H1 (cell line): Measurements from ENCODE around the gene NCK1. TPM values are rescaled to one million over a fixed set of nuclear protein-coding genes. Genes with fewer than 3 reads are reported as not detected.

Experiments
- CTCF ChIA-PET: fragments of 300-600 bp; sonication (Branson Sonifier 250); formaldehyde crosslinking; loops from one replicate; lab custom pipeline; 2021; ENCODE audit not compliant: partially characterized antibody; lab: Charles Lee
- POLR2A ChIA-PET: fragments of 300-600 bp; sonication (Branson Sonifier 250); formaldehyde crosslinking; loops from one replicate; lab custom pipeline; 2021; ENCODE audit warnings: inconsistent platforms; ENCODE audit not compliant: partially characterized antibody; lab: Charles Lee
- DNase-seq, 2 experiments: peaks; one replicate each; pipeline versions ENCODE4 v3.0.0 to v3.0.0-alpha.2; 2010 to 2022; ENCODE audit warnings: low spot score in 2 of 2, low read depth in 1 of 2, mixed read lengths in 1 of 2
- FAIRE-seq: peaks from 2 replicates; lab custom pipeline; 2011; peaks lifted over from hg19 to GRCh38; lab: Jason Lieb, UNC
- H2AFZ ChIP-seq: 2 replicates; pipeline ENCODE4 v1.8.1; 2012; ENCODE audit warnings: low read length, inconsistent platforms
- H2AK5ac ChIP-seq: 2 replicates; pipeline ENCODE4 v1.6.1; 2013; ENCODE audit warnings: low read depth, low read length
- H2BK120ac ChIP-seq: replicated peaks from 2 replicates; pipeline ENCODE3; 2013; ENCODE audit warnings: low read depth, low read length, inconsistent platforms
- H2BK12ac ChIP-seq: 2 replicates; pipeline ENCODE4 v1.6.1; 2013; ENCODE audit warnings: low read depth, low read length
- H2BK15ac ChIP-seq: 2 replicates; pipeline ENCODE4 v1.6.1; 2013; ENCODE audit warnings: low read length
- H2BK20ac ChIP-seq: 2 replicates; pipeline ENCODE4 v1.6.1; 2013; ENCODE audit warnings: low read length
- H2BK5ac ChIP-seq: 2 replicates; pipeline ENCODE4 v1.6.1; 2013; ENCODE audit warnings: low read depth, low read length
- H3K14ac ChIP-seq: 2 replicates; pipeline ENCODE4 v1.6.1; 2013; ENCODE audit warnings: inconsistent platforms; ENCODE audit not compliant: insufficient read length
- H3K18ac ChIP-seq: 2 replicates; pipeline ENCODE4 v1.6.1; 2013; ENCODE audit warnings: low read length; ENCODE audit errors: extremely low read depth
- H3K23ac ChIP-seq: 2 replicates; pipeline ENCODE4 v1.6.1; 2013; ENCODE audit warnings: inconsistent platforms; ENCODE audit not compliant: insufficient read length
- H3K23me2 ChIP-seq: 2 replicates; pipeline ENCODE4 v1.6.1; 2013; ENCODE audit warnings: low read depth, low read length
- H3K27ac ChIP-seq: 2 replicates; pipeline ENCODE4 v1.6.1; 2011; ENCODE audit warnings: low read depth, low read length, inconsistent platforms
- H3K27me3 ChIP-seq, 4 experiments: replicated peaks in 1 of 4; 1 replicate in 1 of 4; 2 replicates in 3 of 4; pipeline versions ENCODE4 v1.6.1 to v1.8.1; 2011 to 2013; ENCODE audit warnings: low read length in 3 of 4, mild to moderate bottlenecking in 3 of 4, inconsistent platforms in 2 of 4, mixed read lengths in 2 of 4, moderate library complexity in 1 of 4; ENCODE audit not compliant: control insufficient read depth in 3 of 4, insufficient read depth in 3 of 4; ENCODE audit errors: extremely low read depth in 1 of 4
- H3K36me3 ChIP-seq, 4 experiments: 2 replicates each; pipeline versions ENCODE4 v1.6.1 to v1.8.1; 2011 to 2013; ENCODE audit warnings: mild to moderate bottlenecking in 4 of 4, low read length in 3 of 4, moderate library complexity in 2 of 4, control low read depth in 1 of 4, inconsistent platforms in 1 of 4; ENCODE audit not compliant: insufficient read depth in 4 of 4, control insufficient read depth in 2 of 4
- H3K4ac ChIP-seq: replicated peaks from 2 replicates; pipeline ENCODE3; 2013; ENCODE audit warnings: low read length, low read depth, mixed read lengths, inconsistent platforms; ENCODE audit not compliant: insufficient read length
- H3K4me1 ChIP-seq, 4 experiments: replicated peaks in 1 of 4; 1 replicate in 1 of 4; 2 replicates in 3 of 4; pipeline versions ENCODE4 v1.6.1 to v1.8.1; 2011 to 2013; ENCODE audit warnings: low read length in 3 of 4, inconsistent platforms in 2 of 4, mixed read lengths in 1 of 4; ENCODE audit not compliant: insufficient read depth in 4 of 4, control insufficient read depth in 3 of 4
- H3K4me2 ChIP-seq, 2 experiments: 2 replicates each; pipeline versions ENCODE4 v1.6.1 to v1.8.1; 2011 to 2013; ENCODE audit warnings: low read depth in 2 of 2, low read length in 2 of 2, control low read depth in 1 of 2, inconsistent platforms in 1 of 2, mild to moderate bottlenecking in 1 of 2; ENCODE audit not compliant: insufficient read depth in 1 of 2
- H3K4me3 ChIP-seq, 4 experiments: fragments of 200-600, 300-600 bp in 1 of 4; sonication (generic), shearing (Covaris generic), sonication (Bioruptor Twin) in 1 of 4; 2 replicates each; pipeline versions ENCODE4 v1.5.1 to v1.8.1; 2011 to 2016; ENCODE audit warnings: low read length in 4 of 4, low read depth in 3 of 4, control low read depth in 2 of 4, inconsistent platforms in 2 of 4, mild to moderate bottlenecking in 2 of 4, mixed read lengths in 1 of 4, moderate library complexity in 1 of 4; ENCODE audit not compliant: insufficient read depth in 2 of 4; ENCODE audit errors: extremely low read depth in 1 of 4
- H3K56ac ChIP-seq: replicated peaks from 2 replicates; pipeline ENCODE3; 2013; ENCODE audit warnings: low read depth, mild to moderate bottlenecking, mixed read lengths, low read length, inconsistent platforms; ENCODE audit not compliant: insufficient read length
- H3K79me1 ChIP-seq: 2 replicates; pipeline ENCODE4 v1.6.1; 2013; ENCODE audit warnings: low read depth, low read length, control low read depth
- H3K79me2 ChIP-seq, 2 experiments: 2 replicates each; pipeline versions ENCODE4 v1.6.1 to v1.8.1; 2012 to 2013; ENCODE audit warnings: low read length in 2 of 2, mild to moderate bottlenecking in 2 of 2, inconsistent platforms in 1 of 2; ENCODE audit not compliant: insufficient read depth in 2 of 2, control insufficient read depth in 1 of 2
- H3K9ac ChIP-seq, 4 experiments: replicated peaks in 1 of 4; 1 replicate in 1 of 4; 2 replicates in 3 of 4; pipeline versions ENCODE4 v1.6.1 to v1.8.1; 2011 to 2013; ENCODE audit warnings: low read depth in 3 of 4, low read length in 3 of 4, control low read depth in 2 of 4, mild to moderate bottlenecking in 2 of 4, moderate library complexity in 2 of 4, inconsistent platforms in 1 of 4; ENCODE audit errors: extremely low read depth in 1 of 4
- H3K9me3 ChIP-seq, 2 experiments: 2 replicates each; pipeline versions ENCODE4 v1.6.1 to v1.8.1; 2012 to 2013; ENCODE audit warnings: mild to moderate bottlenecking in 2 of 2, moderate library complexity in 2 of 2, control low read depth in 1 of 2, inconsistent platforms in 1 of 2, low read depth in 1 of 2, low read length in 1 of 2, mixed read lengths in 1 of 2; ENCODE audit not compliant: insufficient read depth in 2 of 2
- H4K20me1 ChIP-seq, 2 experiments: replicated peaks in 1 of 2; 2 replicates each; pipeline versions ENCODE3 to v1.8.1; 2011 to 2013; ENCODE audit warnings: inconsistent platforms in 2 of 2, low read length in 2 of 2, mild to moderate bottlenecking in 1 of 2; ENCODE audit not compliant: insufficient read depth in 2 of 2, control insufficient read depth in 1 of 2
- H4K5ac ChIP-seq: 2 replicates; pipeline ENCODE4 v1.6.1; 2013; ENCODE audit warnings: low read length, low read depth, mixed read lengths, inconsistent platforms; ENCODE audit not compliant: insufficient read length
- H4K8ac ChIP-seq: 2 replicates; pipeline ENCODE4 v1.8.0; 2013; ENCODE audit warnings: mild to moderate bottlenecking, moderate library complexity, low read length, inconsistent platforms; ENCODE audit not compliant: insufficient read depth; ENCODE audit errors: extremely low read depth
- H4K91ac ChIP-seq: replicated peaks from 2 replicates; pipeline ENCODE3; 2013; ENCODE audit warnings: low read length, mixed read lengths, inconsistent platforms; ENCODE audit not compliant: insufficient read length
- ASH2L ChIP-seq: fragments of 200-600, 300-600 bp; sonication (generic); IDR thresholded peaks from one replicate; pipeline ENCODE4 v1.7.1; 2017; ENCODE audit warnings: low read length
- CEBPB ChIP-seq: IDR thresholded peaks from 2 replicates; pipeline ENCODE4 v1.6.1; 2012; ENCODE audit warnings: low read depth, low read length
- KDM1A ChIP-seq: fragments of 200-600, 300-600 bp; sonication (generic); IDR thresholded peaks from 2 replicates; pipeline ENCODE4 v1.7.1; 2016; ENCODE audit warnings: mild to moderate bottlenecking, low read length, borderline replicate concordance
- KDM4A ChIP-seq: IDR thresholded peaks from one replicate; pipeline ENCODE4 v1.7.1; 2012; ENCODE audit warnings: low read depth, mild to moderate bottlenecking, moderate library complexity, low read length, inconsistent platforms; ENCODE audit not compliant: severe bottlenecking
- RBBP5 ChIP-seq: IDR thresholded peaks from 2 replicates; pipeline ENCODE4 v1.7.1; 2012; ENCODE audit warnings: low read depth, mild to moderate bottlenecking, inconsistent platforms, low read length, moderate library complexity, borderline replicate concordance
- SIN3A ChIP-seq, 2 experiments: IDR thresholded peaks in 1 of 2; conservative IDR thresholded peaks in 1 of 2; 2 replicates each; pipeline ENCODE4 v1.6.1; 2011 to 2012; ENCODE audit warnings: low read length in 2 of 2, improper control_type of control experiment in 1 of 2, low read depth in 1 of 2, mild to moderate bottlenecking in 1 of 2
- WGBS, 2 experiments: shearing (Covaris generic) in 1 of 2; methylation state at CpG; one replicate each; pipeline versions ENCODE4 v1.1.6 to v1.1.7; 2013 to 2015; ENCODE audit warnings: low lambda C conversion rate in 2 of 2, mixed read lengths in 2 of 2, inconsistent platforms in 1 of 2, low coverage in 1 of 2, missing lambda C conversion rate in 1 of 2; ENCODE audit not compliant: insufficient replicate concordance in 2 of 2, insufficient coverage in 1 of 2, insufficient read length in 1 of 2; ENCODE audit errors: extremely low coverage in 1 of 2, missing lambda C conversion rate in 1 of 2; 5-methylcytosine and 5-hydroxymethylcytosine counted together
- polyA plus RNA-seq, 7 experiments: library from polyadenylated mRNA; depleted of rRNA in 3 of 7; stranded (reverse) in 5 of 7; unstranded in 2 of 7; fragments of >200 nt in 5 of 7; fragments of 200-250 nt in 2 of 7; gene quantifications; 1 replicate in 5 of 7; 2 replicates in 1 of 7; 4 replicates in 1 of 7; pipeline versions ENCODE4 v1.2.1 to v1.2.3, GENCODE V29; 2011 to 2013; ENCODE audit warnings: missing spikeins in 2 of 7, mixed read lengths in 2 of 7
- total RNA-seq: library from RNA; stranded (reverse); fragmentation: NEBNext Ultra II Directional; extraction: Animal tissue kit (Norgen Biotek cat#: 25700); gene quantifications from 2 replicates; pipeline ENCODE4 v1.2.1, GENCODE V29; 2021

NCK1 gene
- total and polyA plus RNA-seq, 2 of the 8 experiments (the other 6 are each of a cell fraction or from before 2014, with no cell fraction given): 10.0 to 28.5 TPM

- Histone ChIP-seq H3K27ac (peak overlapping the region; percentile 70; the same call in 1 of the 2 replicates), H3K23ac (no peak overlapping the region), H2BK15ac (no peak overlapping the region), H2BK12ac (no peak overlapping the region), H2BK120ac (no peak overlapping the region), H3K79me2 (peaks cover 0 to 67% of the 10 kb centered on the region in 2 experiments; a peak in 2 of 4 replicates), H3K9ac (peak overlapping the region; percentile 34 to 76 (median 68)), H3K18ac (peak overlapping the region; percentile 91), H2AK5ac (no peak overlapping the region), H3K23me2 (peaks cover 11% of the 10 kb centered on the region), H3K14ac (no peak overlapping the region), H3K36me3 (peaks cover 0 to 3% (median 1%) of the 10 kb centered on the region in 4 experiments; a peak in 3 of 8 replicates), H4K5ac (peak overlapping the region; percentile 48), H3K56ac (peak overlapping the region; percentile 89), H2BK5ac (peak overlapping the region; percentile 97; the same call in 1 of the 2 replicates), H4K20me1 (peaks cover 3% of the 10 kb centered on the region in 2 experiments), H2BK20ac (no peak overlapping the region), H3K4me1 (peaks cover 0 to 9% (median 1%) of the 10 kb centered on the region in 4 experiments; a peak in 3 of 7 replicates), H4K91ac (no peak overlapping the region), H3K4me2 (peak overlapping the region; percentile 76 to 97), H4K8ac (no peak overlapping the region), H3K4me3 (peak overlapping the region; percentile 61 to 88 (median 84)), H2AFZ (no peak overlapping the region), H3K9me3 (no peaks in the 10 kb centered on the region), H3K4ac (no peak overlapping the region), H3K27me3 (no peaks in the 10 kb centered on the region), H3K79me1 (no peaks in the 10 kb centered on the region)
- DNase-seq (no peak), FAIRE-seq (no peak)
- ChIA-PET POLR2A (interaction anchor here (1.0 to 5.8 kb wide), 6 partner anchors 14 to 110 kb away, joined by 3 to 39 read pairs (median 4); partner anchors contain the start of gene STAG1), CTCF (interaction anchor here (0.5 to 3.5 kb wide), 5 partner anchors 10 to 382 kb away, joined by 3 to 11 read pairs (median 3); partner anchors contain the start of gene STAG1)
- peak; percentile 61 for TF ChIP-seq ASH2L
- peak; percentile 29; the same call in 1 of the 2 replicates for TF ChIP-seq RBBP5
- TF ChIP-seq KDM4A: peak; percentile 38
- no peak for TF ChIP-seq KDM1A
- TF ChIP-seq CEBPB: 0 out of 2 replicates have a peak, but pooled peaks have one; percentile 4
- no peak for TF ChIP-seq SIN3A (conservative IDR thresholded peaks at IDR 0.05 in 1 of 2, IDR thresholded peaks at IDR 0.05 in 1 of 2; ENCODE audit: low read depth in 1 of 2, low read length in 2 of 2)
- WGBS, 2 experiments: 4% methylated on average over 27 of the region's 39 CpGs; no CpG with 5 or more reads in 1 of the 2 experiments
Measured at GRCh38 chr3:136862617-136863322, 762 bp downstream of the NCK1 start.
